GM21528 (cell line): ENCODE measurements around the gene VSIG10.
"Not testable (repeated sequence)": the region's sequence is repeated elsewhere in the genome, so short reads cannot be mapped to it uniquely, and the experiment has no call there.

Source experiments
- ATAC-seq: cut with Tn5 transposase; IDR thresholded peaks from one replicate; pipeline ENCODE4 v1.9.1; 2021; ENCODE audit warnings: mild to moderate bottlenecking, moderate library complexity; ENCODE audit not compliant: unreplicated experiment, low FRiP score

The VSIG10 gene

GRCh38 chr12:118035190-118036041 lies 68.4 kb downstream of the VSIG10 start:
- ATAC-seq, result peak; percentile 85

DNA sequence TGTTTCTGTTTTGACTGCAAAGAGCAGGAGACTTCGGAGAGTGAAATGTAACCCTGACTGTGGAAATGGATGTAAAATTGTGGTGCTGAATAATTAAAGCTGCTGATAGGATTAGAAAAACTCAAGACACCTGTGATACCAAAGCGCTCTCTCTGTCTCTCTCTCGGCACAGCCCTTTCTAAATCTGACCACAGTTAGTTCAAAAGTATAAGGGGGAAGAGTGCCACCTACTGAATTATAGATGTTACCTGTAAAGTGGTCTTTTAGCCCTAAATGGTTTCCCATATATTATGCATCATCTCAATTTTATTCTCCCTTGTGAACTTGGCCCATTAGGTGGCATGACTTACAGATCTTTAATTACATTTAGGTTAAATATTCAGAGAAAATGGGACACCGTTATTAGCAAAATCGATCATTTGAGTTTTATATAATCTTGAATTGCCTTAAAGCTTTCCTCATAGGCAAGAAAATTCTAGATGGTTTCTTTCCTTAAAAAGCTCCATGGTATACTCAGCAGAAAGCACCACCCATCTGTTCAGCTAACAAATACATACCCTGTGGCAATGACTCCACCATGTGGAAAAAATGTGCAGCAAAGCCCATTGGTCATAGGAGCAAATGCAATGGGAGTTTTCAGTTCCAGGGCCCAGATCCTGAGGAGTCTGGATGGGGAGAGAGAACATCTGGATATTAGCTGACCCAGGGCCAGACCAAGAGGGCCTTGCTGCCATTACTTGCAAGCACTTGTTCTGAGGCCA lies 69.2 kb downstream of the VSIG10 start:
- ATAC-seq, result no peak

- no peak for ATAC-seq
These were observed 69.9 kb downstream of the VSIG10 start for GRCh38 chr12:118033902-118034301.

- ATAC-seq, result no peak
These were observed 70.5 kb downstream of the VSIG10 start for GRCh38 chr12:118033323-118033722.

- ATAC-seq, result no peak
These were observed 71.6 kb downstream of the VSIG10 start for GRCh38 chr12:118032188-118032587.

GRCh38 chr12:118029166-118029565 lies 74.6 kb downstream of the VSIG10 start:
- ATAC-seq, result no peak

DNA sequence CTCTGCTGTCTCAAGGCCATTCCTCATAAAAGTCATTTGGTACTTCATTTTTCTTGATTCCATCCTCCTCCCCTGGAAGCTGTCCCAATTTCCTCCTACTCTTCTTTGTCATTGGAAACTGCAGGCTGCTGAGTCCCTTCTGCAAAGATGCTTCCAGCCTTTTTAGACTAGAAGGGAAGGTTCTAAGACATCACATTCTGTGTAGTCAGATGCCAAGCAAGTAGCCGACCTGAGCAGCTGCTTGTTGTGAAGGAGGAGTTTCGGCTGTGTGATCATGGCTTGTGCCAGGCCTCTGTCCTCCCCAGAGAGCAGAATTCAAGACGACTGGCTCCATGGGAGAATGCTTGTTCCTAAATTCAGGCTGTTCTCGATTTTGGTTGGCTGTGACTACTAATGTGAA lies 78.6 kb downstream of the VSIG10 start:
- no peak for ATAC-seq

DNA sequence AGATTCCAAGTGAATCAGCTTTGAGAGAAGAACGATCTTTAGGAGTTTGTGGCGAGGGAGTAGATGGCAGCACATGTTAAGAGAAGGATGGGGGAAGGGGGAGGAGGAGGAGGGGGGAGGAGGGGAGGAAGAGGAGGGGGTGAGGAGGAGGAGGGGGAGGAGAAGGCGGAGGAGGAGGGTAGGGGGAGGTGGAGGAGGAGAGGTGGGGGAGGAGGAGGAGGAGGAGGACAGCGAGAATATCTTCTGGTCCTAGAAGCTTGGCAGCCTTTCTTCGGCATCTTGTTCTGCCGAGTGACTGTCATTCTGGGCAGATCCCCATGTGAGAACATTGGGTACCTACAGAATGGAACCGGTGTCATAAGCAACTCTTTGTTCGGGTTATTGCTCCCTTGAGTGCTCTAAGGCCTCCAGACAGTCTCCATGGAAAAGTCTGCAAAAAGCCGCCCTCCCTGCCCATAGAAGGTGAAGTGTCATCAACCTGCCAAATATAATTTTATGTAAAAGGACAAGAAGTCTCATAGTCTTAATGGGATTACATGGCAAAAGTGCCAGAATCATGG lies 80.4 kb downstream of the VSIG10 start:
- ATAC-seq, result no peak

DNA sequence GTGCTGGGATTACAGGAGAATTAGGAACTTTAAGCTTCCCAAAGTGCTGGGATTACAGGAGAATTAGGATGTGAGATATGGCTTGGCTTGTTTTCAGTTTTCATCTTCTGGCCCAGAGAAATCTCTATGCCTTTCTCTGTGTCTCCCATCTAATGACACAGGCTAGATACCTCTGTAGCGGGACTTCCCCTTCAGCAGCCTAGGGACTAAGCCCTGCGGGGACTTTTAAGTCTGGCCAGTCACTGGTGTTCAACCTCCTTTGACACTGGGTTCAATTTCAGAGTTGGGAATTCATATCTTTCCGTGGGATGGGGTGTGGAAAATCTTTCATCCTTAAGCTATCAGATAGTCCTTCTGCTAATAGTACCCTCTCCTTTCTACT lies 81.1 kb downstream of the VSIG10 start:
- no peak for ATAC-seq

DNA sequence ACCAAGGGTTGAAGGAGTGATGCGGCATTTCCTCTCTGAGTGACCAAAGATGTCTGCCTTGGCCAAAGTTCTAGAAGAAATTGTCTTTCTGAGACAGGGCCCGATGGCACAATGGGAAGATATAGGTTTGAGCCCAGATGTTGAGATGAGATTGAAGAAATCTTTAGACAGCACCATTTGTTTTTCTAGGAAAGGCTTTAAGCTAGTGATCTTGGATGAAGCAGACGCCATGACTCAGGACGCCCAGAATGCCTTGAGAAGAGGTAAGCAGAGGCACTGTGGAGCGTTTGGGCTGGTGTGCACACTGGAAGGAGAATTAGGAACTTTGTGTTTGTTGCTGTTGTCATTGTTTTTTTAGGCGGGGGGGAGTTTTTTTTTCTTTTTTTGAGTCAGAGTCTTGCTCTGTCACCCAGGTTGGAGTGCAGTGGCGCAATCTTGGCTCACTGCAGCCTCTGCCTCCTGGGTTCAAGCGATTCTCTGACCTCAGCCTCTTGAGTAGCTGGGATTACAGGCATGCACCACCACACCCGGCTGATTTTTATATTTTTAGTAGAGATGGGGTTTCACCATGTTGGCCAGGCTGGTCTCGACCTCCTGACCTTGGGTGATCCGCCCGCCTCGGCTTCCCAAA lies 81.6 kb downstream of the VSIG10 start:
- ATAC-seq, result not testable (repeated sequence)

DNA sequence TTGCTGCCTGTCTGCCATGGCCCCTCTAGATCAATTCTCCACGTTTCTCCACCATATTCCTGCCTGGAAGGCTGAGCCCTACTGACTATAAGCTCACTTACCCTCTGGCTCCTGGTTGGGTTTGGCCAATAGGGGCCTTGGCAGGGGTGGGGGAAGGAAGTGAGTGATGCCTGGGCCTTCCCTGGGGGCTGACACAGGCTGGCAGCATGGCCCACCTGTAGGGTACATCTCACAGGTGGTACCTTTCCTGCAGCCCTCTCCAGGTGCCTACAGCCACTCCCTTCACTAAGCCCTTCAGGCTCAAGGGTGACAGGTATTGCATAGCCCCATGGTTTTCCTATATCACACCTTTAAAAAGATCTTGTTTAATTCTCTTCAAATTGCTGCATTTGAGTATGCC lies 83.8 kb downstream of the VSIG10 start:
- ATAC-seq, result no peak

DNA sequence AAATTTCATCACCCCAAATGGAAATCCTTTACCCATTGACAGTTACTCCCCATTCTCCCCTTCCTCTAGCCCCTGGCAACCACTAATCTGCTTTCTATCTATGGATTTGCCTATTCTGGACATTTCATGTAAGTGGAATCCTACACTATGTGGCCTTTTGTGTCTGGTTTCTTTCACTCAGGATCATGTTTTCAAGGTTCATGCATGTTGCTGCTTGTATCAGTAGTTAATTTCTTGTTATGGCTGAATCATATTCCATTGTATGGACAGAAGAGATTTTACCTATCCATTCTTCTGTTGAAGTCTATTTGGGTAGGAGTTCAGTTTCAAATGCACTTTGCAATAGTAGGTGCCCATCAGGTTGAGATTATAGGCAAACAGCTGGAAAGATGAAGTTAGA lies 85.9 kb downstream of the VSIG10 start:
- no peak for ATAC-seq

DNA sequence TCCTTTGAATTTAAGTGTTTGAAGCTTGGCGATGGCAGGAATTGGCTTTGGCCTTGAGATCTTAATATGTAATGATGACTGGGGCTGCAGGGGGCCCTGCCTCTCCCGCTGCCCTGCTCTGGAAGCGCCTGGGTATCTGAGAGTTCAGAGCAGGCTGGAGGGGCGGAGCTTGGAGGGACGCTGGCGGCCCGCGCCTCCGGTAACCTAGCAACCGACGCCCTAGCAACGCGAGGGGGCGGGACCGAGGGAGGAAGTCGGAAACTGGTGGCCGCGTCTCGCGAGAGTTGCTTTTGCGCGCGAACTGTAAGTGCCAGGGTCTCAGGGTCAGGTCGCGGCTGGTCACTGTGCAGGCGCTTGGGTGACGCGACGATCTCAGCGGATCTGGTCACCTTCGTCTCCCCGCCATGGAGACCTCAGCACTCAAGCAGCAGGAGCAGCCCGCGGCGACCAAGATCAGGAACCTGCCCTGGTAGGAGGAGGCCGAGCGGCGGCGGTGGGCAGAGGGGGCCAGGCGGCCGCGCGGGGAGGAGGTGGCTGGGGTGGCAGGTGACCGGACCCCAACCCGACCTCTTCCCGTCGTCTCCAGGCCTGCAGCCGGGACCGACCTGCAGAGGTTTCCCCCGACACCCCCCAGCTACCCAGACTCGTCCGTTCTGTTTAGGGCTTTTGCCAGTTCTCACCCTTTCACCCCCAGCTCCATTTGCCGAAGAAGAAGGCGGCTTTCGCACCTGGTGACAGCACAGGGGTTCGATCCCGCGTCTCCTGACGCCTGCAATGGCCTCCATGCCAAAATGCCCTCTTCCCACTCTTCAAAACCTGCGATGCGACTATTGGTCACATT lies 87.2 kb downstream of the VSIG10 start, which contains the start of gene RFC5:
TSS of gene RFC5 (plus strand) at position 280 of the 841 bp plus-strand sequence. CDS start at position 405, 125 bp downstream.
- peak; percentile 99 for ATAC-seq

GRCh38 chr12:118015944-118016343 lies 87.9 kb downstream of the VSIG10 start:
- no peak for ATAC-seq

DNA sequence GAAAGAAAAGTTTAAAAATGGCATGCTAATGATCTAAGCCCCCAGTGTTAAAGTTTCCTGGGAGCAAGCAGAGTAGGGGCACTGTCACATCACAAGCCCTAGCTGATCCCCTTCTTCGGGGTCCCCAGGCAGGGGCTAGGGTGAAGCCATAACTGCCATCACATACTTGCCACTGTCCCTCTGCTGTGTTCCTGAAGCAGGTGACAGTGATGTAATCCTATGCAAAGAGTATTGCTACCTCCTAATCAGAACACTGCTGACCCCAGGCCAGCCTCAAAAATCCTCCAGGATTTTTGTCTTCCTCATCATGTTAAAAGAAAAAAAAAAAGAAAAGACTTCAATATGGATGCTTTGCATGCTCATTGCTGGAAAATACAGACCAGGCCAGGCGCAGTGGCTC lies 88.5 kb downstream of the VSIG10 start:
- no peak for ATAC-seq
